Measurements from ENCODE around the gene CCDC13.

The CCDC13 gene

GRCh38 chr3:42755681-42756578, 17.1 kb downstream of the CCDC13 start:
- in situ Hi-C loops (cut with MboI; ENCODE audit: low sequenced_read_pairs), result no loop called here

DNA sequence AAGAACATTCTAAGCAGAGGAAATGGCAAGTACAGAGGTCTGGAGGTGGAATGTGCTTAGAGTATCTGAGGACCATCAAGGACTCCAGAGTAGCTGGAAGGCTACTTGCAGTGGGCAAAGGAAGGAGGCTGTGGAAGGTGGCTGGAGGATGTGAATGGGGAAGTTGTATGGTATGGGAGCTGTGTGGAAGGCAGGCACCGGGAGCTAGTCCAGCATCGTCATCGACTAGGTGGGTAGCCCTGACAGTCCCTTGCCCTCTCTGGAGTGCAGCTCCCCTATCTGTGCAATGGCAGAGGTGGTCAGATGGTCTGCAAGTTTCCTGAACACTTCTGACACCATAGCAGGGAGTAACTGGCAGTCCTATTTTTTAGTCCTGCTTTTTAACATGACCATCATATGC, 19.3 kb downstream of the CCDC13 start:
- in situ Hi-C loops (cut with MboI; ENCODE audit: low sequenced_read_pairs), result no loop called here

DNA sequence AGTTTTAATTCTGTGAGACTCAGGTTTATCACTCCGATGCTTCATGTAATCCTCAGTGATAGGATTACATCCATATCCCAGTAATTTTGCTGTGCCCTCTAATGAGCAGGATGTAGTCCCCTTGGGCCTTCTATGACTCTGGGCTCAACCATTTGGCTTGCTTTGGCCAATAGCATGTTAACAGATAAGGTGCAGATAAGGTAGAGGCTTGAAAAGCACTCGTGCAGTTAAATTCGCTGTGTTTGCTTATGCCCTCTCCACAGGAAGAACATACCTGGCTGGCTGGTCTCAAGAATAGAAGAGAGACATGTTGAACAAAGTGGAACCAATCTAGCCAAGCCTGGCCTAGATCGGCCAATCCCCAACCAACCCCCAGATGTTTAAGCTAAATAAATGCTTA, 20.1 kb downstream of the CCDC13 start:
- in situ Hi-C loops (cut with MboI; ENCODE audit: low sequenced_read_pairs), result no loop called here

DNA sequence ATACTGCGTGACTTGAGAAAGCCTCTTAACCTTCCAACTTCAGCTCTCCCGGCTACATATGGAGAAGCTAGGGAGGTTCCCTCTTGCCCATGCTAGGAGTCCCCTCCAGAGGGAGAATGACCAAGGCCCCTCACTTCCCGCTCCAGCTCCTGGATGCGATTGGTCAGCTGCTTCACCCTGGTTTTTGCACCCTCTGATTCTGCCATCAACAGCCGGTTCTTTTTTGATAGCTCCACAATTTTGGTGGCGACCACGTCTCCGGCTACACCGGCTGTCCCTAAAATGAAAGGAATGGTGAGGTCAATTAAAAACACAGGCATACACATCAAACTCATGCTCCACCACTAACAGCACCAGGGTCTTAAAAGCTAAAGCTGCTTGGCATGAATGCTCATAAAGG, 20.6 kb downstream of the CCDC13 start:
- in situ Hi-C loops (cut with MboI; ENCODE audit: low sequenced_read_pairs), result no loop called here

- in situ Hi-C loops (cut with MboI; ENCODE audit: low sequenced_read_pairs), result no loop called here
These were observed 21.4 kb downstream of the CCDC13 start for GRCh38 chr3:42751609-42752008.

- in situ Hi-C loops (cut with MboI; ENCODE audit: low sequenced_read_pairs), result no loop called here
These were observed 22.2 kb downstream of the CCDC13 start for GRCh38 chr3:42750834-42751233.

DNA sequence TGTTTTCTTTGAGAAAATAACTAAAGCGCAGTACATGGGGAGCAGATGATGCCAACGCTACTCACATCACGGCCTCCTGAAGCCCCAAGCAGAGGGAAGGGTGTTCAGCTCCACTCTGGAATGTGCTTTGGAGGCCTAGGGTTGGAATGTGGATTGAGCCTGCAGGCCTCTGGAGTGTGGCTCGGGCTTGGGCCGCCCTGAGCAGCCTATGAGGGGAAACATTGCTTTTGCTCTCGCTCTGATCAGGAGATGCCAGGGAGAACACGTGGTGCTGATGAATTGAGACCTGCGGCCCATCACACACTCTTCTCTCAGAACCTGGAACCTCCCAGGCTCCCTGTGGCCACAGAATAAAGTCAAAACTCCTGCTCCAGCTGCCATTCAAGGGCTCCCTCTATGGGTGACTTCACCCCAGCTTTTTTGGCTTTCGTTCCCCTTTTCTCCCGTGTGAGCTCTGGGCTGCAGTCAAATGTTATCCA, 23.3 kb downstream of the CCDC13 start:
- in situ Hi-C loops (cut with MboI; ENCODE audit: low sequenced_read_pairs), result loop anchor here (10.0 kb wide), 1 partner anchor 165 kb away; the partner anchor contains the start of gene SEC22C

DNA sequence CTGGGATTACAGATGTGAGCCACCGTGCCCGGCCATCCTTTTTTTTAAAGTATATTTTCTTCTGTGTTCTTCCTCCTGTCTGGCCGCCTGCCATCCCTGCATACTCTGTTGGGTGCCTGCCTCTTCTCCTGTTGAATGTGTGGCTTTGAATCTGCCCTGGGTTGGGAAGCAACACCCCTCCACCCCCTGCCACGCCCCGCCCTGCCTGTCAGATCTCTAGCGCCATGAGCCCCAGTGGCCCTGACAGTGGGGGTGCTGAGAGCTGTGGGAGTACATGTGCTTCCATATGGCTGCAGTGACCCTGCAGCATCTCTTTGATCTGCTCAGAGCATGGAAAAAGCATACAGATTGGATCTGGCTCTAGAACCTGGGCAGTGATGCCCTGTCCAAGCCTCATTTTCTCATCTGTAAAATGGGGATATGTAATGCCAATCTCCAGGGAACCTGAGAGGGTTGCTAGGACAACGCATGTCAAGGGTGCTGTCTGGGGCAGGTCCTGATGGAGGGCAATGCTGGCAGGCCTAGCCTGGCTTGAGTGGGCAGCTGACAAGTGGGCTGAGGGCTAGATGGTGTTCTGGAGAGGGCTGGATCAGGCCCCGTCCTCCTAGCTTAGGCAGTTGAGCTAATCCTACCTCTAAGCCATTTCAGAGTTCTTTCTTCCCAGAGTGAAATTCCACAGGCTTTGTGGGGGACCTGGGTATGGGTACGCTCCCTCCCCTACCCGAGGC, 23.9 kb downstream of the CCDC13 start:
- in situ Hi-C loops (cut with MboI; ENCODE audit: low sequenced_read_pairs), result loop anchor here (10.0 kb wide), 1 partner anchor 164 kb away; the partner anchor contains the start of gene SEC22C

DNA sequence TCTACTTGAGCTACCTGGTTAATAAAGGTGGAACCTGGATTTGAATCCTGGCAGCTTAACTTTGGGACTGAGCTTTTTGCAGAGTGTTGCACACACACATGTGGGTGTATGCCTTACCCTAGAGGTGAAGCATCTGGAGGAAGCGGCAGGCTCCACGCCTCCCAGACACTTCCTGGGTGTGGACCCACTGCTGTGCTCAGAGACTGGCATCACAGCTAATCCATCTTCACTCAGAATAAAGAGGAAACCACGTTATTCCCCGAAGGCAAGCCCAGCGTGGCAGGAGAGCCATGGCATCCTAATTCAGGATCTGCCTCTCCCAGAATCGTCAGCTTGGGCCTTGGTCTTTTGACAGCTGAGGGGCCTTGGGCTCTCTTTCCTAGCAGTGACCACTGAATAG, 25.5 kb downstream of the CCDC13 start:
- in situ Hi-C loops (cut with MboI; ENCODE audit: low sequenced_read_pairs), result loop anchor here (10.0 kb wide), 1 partner anchor 163 kb away; the partner anchor contains the start of gene SEC22C

DNA sequence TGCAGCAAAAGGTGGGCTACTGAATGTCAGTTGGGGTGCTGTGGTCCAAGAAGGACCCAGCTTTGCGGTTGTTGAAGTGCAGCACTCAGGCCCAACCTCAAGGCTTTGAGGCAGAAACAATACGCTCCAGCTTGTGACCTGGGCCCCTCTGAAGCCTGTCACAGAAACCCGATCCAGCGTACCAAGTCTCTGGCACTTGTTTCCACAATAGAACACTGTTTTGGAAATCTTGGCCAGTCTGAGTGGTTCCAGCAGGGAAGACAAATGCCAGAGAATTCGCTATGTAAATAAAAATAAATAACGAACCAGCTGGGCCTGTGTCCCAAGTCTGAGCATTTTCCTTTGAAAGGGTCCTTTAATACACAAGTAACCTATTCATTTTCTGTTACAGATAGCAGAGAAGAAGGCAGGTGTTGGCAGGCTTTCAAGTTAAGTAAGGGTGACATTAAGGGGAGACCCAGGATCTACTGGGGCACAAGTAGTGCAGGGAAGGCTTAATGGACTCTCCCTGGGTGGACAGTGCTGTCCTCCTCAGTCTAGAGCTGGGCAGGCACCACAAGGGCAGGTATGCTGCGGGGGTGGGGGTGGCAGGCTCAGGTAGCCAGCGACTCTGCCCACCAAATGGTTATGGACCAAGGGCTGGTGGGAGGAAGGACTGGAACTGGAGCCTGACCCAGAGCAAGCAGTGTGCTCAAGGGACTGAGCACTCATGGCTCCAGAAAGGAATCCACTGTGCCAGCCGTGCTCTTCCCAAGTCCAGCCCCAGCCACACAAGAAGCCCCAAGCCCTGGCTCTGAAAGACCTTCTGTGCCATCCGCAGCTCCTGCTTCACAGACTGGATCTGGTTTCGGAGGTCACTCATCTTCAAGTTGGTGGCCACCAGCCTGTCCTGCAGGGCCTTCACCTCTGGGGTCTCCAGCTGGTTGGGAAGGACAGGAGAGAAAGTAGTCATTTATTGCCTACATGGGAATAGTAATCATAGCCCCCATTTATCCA, 26.3 kb downstream of the CCDC13 start:
- in situ Hi-C loops (cut with MboI; ENCODE audit: low sequenced_read_pairs), result loop anchor here (10.0 kb wide), 1 partner anchor 162 kb away; the partner anchor contains the start of gene SEC22C

DNA sequence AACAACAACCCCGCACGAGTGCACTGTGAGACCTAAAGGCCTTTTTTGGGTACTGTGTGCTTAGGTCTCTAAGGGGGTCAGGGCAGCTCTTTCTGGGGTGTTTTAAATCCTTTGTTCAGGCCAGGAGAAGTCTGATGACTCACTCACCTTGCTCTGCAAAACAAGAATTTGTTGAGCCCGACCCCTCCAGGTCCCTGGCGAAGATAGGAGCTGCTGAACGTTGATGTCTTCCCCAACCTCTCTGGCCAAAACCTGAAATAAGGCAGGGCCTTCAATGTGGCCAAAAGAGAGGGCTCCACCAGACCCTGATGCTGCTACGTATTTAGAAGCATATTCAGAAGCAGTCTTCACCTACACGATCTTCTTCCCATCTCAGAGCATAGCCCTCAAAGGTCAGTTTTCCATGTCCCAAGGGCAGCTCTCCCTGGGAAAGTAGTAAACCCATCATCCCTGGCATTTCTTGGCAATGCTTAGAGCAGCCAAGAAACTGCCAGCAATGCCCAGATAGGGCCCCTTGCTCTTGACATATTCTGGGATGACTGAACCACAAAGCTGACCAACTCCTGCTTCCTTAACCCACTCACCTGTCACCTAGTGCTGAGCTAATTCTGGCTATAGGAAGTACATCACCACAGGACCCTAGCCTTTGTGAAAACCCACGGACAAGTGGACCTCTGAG, 27.1 kb downstream of the CCDC13 start:
- in situ Hi-C loops (cut with MboI; ENCODE audit: low sequenced_read_pairs), result loop anchor here (10.0 kb wide), 1 partner anchor 161 kb away; the partner anchor contains the start of gene SEC22C

- in situ Hi-C loops (cut with MboI; ENCODE audit: low sequenced_read_pairs), result loop anchor here (10.0 kb wide), 1 partner anchor 161 kb away; the partner anchor contains the start of gene SEC22C
These were observed 27.7 kb downstream of the CCDC13 start for GRCh38 chr3:42745291-42745745.

DNA sequence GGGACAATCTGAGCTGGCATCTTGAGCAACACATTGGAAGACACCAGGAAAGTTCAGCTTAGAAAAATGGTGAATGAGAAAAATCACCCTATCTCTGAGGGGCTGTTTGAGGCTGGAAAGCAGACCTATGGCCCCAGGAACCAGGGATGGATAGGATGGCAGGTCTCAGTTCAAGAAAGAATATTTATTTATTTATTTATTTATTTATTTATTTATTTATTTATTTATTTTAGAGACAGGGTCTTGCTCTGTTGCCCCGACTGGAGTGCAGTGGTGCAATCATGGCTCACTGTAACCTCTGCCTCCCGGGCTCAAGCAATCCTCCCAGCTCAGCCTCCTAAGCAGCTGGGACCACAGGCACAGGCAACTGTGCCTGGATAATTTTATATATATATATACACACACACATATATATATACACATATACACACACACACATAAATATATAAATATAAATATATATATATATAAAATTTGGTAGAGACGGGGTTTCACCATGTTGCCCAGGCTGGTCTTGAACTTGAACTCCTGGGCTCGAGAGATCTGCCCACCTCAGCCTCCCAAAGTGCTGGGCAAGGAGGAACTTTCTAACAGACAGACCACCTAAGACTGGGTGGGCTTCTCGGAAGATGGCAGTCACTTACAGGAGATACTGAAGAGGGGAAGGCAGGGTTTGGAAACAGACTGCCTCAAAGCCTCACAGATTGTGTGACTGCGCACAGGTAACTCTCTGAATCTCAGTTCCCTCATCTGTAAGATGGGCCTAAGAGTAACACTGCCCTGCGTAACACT, 29.7 kb downstream of the CCDC13 start:
- in situ Hi-C loops (cut with MboI; ENCODE audit: low sequenced_read_pairs), result loop anchor here (10.0 kb wide), 1 partner anchor 159 kb away; the partner anchor contains the start of gene SEC22C

DNA sequence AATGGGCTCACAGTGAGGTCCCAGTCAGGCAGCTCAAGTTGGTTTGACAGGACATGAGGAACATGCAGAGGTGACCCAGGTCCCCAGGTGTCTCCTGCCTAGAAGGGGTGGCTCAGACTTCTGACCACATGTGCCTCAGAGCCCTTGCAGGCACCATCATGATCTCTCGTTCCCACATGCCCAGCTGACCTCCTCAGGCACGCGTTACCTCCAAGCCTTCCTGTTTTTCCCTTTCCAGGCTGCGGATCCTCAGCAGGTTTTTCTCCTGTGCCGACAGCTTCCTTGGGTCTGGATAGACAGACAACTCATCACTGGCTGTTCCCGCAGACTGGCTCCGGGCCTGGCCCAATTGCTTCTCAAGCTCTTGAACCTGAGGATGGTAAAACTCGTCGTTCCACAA, 30.4 kb downstream of the CCDC13 start:
- in situ Hi-C loops (cut with MboI; ENCODE audit: low sequenced_read_pairs), result loop anchor here (10.0 kb wide), 1 partner anchor 158 kb away; the partner anchor contains the start of gene SEC22C

DNA sequence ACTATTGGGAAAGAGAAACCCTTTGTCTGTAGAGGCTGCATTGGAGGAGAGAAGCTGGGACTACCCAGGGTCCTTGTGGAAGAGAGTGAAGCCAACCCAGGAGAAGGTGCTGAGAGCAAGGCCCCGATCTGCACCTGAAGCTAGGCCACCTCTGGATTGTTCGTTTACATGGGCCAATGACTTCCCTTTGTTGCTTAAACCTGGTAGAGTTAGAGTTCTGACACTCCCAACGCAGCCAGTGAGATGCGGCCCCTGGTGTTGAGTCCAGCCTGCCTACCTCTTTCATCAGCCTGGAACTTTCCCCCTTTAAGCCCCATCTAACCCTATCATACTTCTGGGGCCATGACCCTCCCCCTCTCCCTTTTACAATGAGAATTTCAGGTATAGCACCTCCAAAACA, 30.8 kb downstream of the CCDC13 start:
- in situ Hi-C loops (cut with MboI; ENCODE audit: low sequenced_read_pairs), result loop anchor here (10.0 kb wide), 1 partner anchor 157 kb away; the partner anchor contains the start of gene SEC22C

DNA sequence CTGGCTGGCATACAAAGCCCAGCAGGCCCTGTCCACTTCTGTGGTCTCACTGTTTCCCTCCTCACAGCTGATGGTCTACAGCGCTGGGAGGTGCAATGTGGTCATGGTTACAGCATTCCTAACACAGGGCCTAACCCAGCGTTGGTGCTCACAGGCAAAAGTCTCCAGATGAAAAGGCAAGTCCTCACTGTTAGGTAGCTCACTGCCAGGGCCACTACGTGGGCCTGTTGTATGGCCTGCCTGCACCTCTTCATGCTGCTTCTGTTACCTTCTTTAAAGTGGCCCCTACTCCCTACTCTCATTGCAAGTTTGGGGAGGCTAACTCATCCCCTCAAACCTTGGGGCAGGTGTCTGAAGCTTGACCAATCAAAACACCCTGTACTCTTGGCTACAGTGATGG, 31.3 kb downstream of the CCDC13 start:
- in situ Hi-C loops (cut with MboI; ENCODE audit: low sequenced_read_pairs), result loop anchor here (10.0 kb wide), 1 partner anchor 157 kb away; the partner anchor contains the start of gene SEC22C

GRCh38 chr3:42739401-42740158, 33.5 kb downstream of the CCDC13 start:
- in situ Hi-C loops (cut with MboI; ENCODE audit: low sequenced_read_pairs), result loop anchor here (10.0 kb wide), 1 partner anchor 155 kb away; the partner anchor contains the start of gene SEC22C

DNA sequence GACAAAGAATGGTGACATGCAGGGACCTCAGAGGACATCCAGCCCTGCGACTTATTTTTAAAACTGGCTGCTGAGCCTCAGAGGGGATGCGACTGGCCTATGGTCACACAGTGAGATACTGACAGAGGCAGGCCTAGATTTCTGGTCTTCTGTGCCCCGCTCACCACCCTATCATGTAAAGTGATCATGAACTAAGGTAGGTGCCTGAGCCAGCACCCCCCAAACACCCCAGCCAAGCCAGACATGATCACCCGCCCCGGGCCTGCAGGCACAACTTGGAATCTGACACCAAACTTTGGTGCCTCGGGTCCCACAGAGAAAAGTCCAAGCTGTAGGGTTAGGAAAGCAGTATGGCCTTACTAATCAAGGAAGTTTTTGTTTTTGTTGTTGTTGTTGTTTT, 36.5 kb downstream of the CCDC13 start:
- in situ Hi-C loops (cut with MboI; ENCODE audit: low sequenced_read_pairs), result no loop called here

All from HL-60/S4 (cell line).